GM12891 (cell line): Measurements from ENCODE around the gene UGT1A5.

ENCODE experiments used
- POLR2A ChIP-seq: IDR thresholded peaks from 2 replicates; pipeline ENCODE4 v1.6.1; 2011; ENCODE audit warnings: low read depth, low read length, control low read depth
- POLR2AphosphoS5 ChIP-seq: IDR thresholded peaks from 2 replicates; pipeline ENCODE4 v1.6.1; 2011; ENCODE audit warnings: low read depth, low read length, control low read depth
- SPI1 ChIP-seq: IDR thresholded peaks from 2 replicates; pipeline ENCODE4 v1.6.1; 2011; ENCODE audit warnings: low read depth, low read length, control low read depth
- TAF1 ChIP-seq: IDR thresholded peaks from 2 replicates; pipeline ENCODE4 v1.6.1; 2011; ENCODE audit warnings: low read depth, low read length, control low read depth

DNA sequence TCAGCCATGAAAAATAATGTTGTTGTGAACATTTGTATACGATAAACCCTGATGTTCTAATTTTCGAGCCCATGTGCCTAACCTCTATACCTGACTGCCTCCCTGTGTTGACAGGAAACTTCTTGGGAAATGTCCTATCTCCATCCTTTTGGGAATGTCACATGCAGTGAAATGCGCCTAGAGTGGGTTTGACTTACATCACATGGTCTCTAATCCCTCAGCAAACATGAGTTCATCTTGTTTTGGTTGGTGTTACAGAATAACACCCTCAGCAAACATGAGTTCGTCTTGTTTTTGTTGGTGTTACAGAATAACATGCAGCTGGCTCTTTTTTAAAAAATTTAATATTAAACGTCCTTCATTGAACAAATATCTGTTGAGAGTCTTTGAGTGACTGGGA lies 24.4 kb upstream of the UGT1A5 start:
- TF ChIP-seq POLR2A = no peak
- no peak for TF ChIP-seq POLR2AphosphoS5
- no peak for TF ChIP-seq TAF1
- TF ChIP-seq SPI1 = no peak
